ENCODE measurements around the gene PHF21A.

Gene PHF21A

DNA sequence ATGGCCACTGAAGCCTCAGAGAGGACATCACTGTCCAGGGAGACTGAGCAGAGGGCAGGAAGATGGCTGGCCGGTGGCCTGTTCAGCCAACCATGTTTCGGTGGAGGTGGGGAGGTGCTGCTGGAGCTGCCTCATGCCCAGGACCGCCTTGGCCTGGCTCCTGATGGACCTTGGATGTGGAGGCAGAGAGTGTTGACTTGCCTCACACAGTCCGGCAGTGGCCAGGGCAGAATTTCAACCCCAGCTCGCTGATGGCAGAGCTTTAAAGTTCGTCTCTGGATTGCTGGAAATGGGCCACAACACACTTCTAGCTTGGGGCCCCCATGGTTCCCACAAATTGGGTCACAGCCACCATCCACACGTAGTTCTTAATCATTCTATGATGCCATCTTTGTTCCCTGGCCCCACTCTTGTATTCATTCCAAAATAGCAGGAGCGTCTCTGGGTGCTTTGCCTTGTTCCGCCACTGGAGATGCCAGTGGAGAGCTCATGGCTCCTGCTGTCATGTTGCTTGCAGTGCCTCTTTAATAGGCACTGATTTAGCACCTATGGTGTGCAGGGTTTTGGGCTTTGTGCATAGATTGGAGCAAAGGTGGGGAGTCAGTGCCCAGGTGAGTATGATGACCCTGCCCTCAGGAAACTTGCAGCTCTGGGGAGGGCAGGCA is 230.2 kb downstream of the PHF21A start:
- Histone ChIP-seq H3K36me3 (ENCODE audit: control insufficient read depth, insufficient read depth, low read length) (no peaks in the 10 kb centered on the region), H3K9ac (no peak overlapping the region), H3K79me2 (peaks cover 5% of the 10 kb centered on the region), H3K4me2 (ENCODE audit: low read length) (no peak overlapping the region), H3K27me3 (ENCODE audit: control insufficient read depth, insufficient read depth, low read length) (no peaks in the 10 kb centered on the region), H3K4me1 (peaks cover 4% of the 10 kb centered on the region), H3K27ac (no peak overlapping the region), H3K4me3 (ENCODE audit: low read depth, low read length) (no peak overlapping the region), H2AFZ (no peak overlapping the region), H3K9me3 (ENCODE audit: control insufficient read depth, low read length) (no peaks in the 10 kb centered on the region)
- TF ChIP-seq, protein P1, sequence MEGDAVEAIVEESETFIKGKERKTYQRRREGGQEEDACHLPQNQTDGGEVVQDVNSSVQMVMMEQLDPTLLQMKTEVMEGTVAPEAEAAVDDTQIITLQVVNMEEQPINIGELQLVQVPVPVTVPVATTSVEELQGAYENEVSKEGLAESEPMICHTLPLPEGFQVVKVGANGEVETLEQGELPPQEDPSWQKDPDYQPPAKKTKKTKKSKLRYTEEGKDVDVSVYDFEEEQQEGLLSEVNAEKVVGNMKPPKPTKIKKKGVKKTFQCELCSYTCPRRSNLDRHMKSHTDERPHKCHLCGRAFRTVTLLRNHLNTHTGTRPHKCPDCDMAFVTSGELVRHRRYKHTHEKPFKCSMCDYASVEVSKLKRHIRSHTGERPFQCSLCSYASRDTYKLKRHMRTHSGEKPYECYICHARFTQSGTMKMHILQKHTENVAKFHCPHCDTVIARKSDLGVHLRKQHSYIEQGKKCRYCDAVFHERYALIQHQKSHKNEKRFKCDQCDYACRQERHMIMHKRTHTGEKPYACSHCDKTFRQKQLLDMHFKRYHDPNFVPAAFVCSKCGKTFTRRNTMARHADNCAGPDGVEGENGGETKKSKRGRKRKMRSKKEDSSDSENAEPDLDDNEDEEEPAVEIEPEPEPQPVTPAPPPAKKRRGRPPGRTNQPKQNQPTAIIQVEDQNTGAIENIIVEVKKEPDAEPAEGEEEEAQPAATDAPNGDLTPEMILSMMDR (IDR thresholded peaks at IDR 0.05), result no peak

DNA sequence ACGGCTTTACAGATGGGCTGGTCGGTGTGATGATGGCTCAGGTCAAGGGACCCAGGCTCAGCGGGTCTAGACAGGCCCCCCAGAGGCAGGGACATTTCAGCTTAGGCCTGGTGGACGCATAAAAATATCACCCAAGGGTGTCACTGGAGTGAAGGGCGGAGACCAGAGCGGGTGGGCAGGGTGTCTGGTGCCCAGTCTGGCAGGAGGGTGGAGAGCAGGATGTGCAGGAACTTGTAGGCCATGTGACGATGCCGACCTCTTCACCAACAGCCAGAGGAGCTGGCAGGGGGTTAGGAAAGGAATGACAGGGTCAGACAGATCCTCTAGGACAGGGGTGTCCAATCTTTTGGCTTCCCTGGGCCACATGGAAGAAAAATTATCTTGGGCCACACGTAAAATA is 231.3 kb downstream of the PHF21A start:
- Histone ChIP-seq H3K9me3 (ENCODE audit: control insufficient read depth, low read length) (no peaks in the 10 kb centered on the region), H3K27me3 (ENCODE audit: control insufficient read depth, insufficient read depth, low read length) (no peaks in the 10 kb centered on the region), H3K79me2 (peaks cover 5% of the 10 kb centered on the region), H2AFZ (no peak overlapping the region), H3K36me3 (ENCODE audit: control insufficient read depth, insufficient read depth, low read length) (no peaks in the 10 kb centered on the region), H3K4me2 (ENCODE audit: low read length) (no peak overlapping the region), H3K27ac (no peak overlapping the region), H3K4me1 (no peaks in the 10 kb centered on the region), H3K4me3 (ENCODE audit: low read depth, low read length) (no peak overlapping the region), H3K9ac (no peak overlapping the region)
- TF ChIP-seq, protein P1 (IDR thresholded peaks at IDR 0.05), result no peak

DNA sequence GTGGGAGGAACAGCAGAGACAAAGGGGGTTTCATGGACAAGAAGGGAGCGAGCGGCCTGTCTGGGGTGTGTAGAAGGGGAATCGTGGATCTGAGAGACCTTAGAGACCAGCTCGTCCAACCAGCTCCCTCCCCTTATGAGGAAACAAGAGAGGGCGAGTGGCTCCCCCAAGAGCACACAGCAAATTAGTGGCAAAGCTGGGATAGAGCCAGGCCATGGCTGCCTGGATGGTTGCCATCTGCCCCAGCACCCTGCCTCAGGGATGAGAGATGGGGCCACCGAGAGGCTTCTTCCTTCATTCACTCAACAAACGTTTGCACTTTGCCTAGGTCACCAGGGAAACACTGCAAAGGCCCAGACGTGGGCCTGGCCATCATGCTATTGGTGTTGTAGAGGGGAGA is 231.7 kb downstream of the PHF21A start:
- H2AFZ ChIP-seq, result no peak overlapping the region
- TF ChIP-seq, protein P1 (IDR thresholded peaks at IDR 0.05), result no peak
- H3K9ac ChIP-seq, result no peak overlapping the region
- H3K36me3 ChIP-seq (ENCODE audit: control insufficient read depth, insufficient read depth, low read length), result no peaks in the 10 kb centered on the region
- H3K27ac ChIP-seq, result no peak overlapping the region
- H3K27me3 ChIP-seq (ENCODE audit: control insufficient read depth, insufficient read depth, low read length), result no peaks in the 10 kb centered on the region
- no peaks in the 10 kb centered on the region for H3K4me1 ChIP-seq
- no peaks in the 10 kb centered on the region for H3K9me3 ChIP-seq (ENCODE audit: control insufficient read depth, low read length)
- no peak overlapping the region for H3K4me2 ChIP-seq (ENCODE audit: low read length)
- H3K79me2 ChIP-seq, result peaks cover 5% of the 10 kb centered on the region
- H3K4me3 ChIP-seq (ENCODE audit: low read depth, low read length), result no peak overlapping the region

DNA sequence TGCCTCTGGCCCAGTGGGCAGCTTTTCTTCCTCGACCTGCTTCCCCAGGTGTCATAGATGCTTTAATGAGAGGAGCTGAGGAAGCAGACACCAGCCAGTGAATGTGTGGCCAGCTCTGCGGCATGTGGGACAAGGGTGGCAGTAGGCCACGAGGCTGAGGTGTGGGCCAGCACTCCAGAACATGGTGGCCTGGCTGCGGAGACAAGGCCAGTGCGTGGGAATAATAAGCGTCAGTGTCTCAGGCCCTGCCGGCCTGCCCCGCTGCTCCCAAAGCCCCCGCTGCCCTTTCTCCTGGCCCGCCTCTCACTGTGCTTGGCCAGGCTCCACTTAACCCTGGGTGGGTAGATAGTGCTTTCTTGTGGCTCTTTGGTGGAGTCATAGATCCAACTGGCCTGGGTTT is 233.7 kb downstream of the PHF21A start:
- TF ChIP-seq, protein P1 (IDR thresholded peaks at IDR 0.05), result no peak

More for the DNA sequence above, 233.7 kb downstream of the PHF21A start:
- Histone ChIP-seq H3K9me3 (ENCODE audit: control insufficient read depth, low read length) (no peaks in the 10 kb centered on the region), H3K4me3 (ENCODE audit: low read depth, low read length) (no peak overlapping the region), H3K27me3 (ENCODE audit: control insufficient read depth, insufficient read depth, low read length) (no peaks in the 10 kb centered on the region), H2AFZ (no peak overlapping the region), H3K4me1 (no peaks in the 10 kb centered on the region), H3K36me3 (ENCODE audit: control insufficient read depth, insufficient read depth, low read length) (no peaks in the 10 kb centered on the region), H3K79me2 (peaks cover 5% of the 10 kb centered on the region), H3K9ac (no peak overlapping the region), H3K27ac (no peak overlapping the region), H3K4me2 (ENCODE audit: low read length) (no peak overlapping the region)
